Measurements from ENCODE around the gene TMEM158. TPM values are rescaled to one million over a fixed set of nuclear protein-coding genes. Genes with fewer than 3 reads are reported as not detected.

The TMEM158 gene
- polyA plus RNA-seq, 1 experiment = 1.6 TPM

DNA sequence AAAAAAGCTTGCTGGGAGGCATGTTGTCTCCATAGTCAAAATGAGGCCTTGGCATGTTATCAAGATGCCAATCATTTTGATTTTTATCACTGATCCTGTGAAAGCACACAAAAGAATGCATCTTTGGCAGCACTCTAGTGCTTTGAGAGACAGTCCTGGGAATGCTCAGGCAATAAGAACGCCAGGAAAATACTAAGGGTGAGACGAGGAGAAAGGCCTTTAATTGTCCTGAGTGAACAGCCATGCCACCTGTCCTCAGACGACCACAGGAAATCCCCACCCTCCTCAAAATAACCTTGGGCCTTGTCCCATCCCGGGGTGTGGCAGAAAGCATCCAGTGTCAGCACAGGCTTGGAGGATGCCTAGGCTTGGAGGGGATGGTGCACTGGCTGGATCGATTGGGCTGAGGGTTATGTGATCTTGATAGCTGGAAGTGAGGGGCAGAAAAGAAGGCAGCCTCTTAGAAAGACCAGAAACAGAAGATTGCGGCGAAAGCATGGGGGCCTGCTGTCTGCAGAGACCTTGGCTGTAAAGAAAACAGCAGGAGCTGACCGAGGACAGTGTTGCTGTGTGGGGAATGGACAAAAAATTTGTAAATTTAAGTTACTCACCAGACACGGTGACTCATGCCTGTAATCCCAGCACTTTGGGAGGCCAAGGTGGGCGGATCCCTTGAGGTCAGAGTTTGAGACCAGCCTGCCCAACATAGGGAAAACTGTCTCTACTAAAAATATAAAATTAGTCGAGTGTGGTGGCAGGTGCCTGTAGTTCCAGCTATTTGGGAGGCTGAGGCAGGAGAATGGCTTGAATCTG is 7.3 kb downstream of the TMEM158 start:
- Histone ChIP-seq H3K27me3 (ENCODE audit: control insufficient read depth, insufficient read depth, low read length) (no peaks in the 10 kb centered on the region), H3K36me3 (ENCODE audit: control insufficient read depth, insufficient read depth, low read length) (no peaks in the 10 kb centered on the region), H3K4me3 (ENCODE audit: low read depth, low read length) (no peak overlapping the region)
- CTCF ChIA-PET = interaction anchor here (0.6 to 17.4 kb wide), 6 partner anchors 8 to 753 kb away, joined by 3 to 289 read pairs (median 5); no protein-coding TSS in a partner anchor
- TF ChIP-seq, protein P1, sequence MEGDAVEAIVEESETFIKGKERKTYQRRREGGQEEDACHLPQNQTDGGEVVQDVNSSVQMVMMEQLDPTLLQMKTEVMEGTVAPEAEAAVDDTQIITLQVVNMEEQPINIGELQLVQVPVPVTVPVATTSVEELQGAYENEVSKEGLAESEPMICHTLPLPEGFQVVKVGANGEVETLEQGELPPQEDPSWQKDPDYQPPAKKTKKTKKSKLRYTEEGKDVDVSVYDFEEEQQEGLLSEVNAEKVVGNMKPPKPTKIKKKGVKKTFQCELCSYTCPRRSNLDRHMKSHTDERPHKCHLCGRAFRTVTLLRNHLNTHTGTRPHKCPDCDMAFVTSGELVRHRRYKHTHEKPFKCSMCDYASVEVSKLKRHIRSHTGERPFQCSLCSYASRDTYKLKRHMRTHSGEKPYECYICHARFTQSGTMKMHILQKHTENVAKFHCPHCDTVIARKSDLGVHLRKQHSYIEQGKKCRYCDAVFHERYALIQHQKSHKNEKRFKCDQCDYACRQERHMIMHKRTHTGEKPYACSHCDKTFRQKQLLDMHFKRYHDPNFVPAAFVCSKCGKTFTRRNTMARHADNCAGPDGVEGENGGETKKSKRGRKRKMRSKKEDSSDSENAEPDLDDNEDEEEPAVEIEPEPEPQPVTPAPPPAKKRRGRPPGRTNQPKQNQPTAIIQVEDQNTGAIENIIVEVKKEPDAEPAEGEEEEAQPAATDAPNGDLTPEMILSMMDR (IDR thresholded peaks at IDR 0.05; ENCODE audit: insufficient read depth, low read depth, low read length) = no peak
- POLR2A ChIA-PET = interaction anchor here (0.5 kb wide), 1 partner anchor 242 kb away, joined by 3 read pairs; no protein-coding TSS in a partner anchor
- no peak for DNase-seq (ENCODE audit: low read depth)

DNA sequence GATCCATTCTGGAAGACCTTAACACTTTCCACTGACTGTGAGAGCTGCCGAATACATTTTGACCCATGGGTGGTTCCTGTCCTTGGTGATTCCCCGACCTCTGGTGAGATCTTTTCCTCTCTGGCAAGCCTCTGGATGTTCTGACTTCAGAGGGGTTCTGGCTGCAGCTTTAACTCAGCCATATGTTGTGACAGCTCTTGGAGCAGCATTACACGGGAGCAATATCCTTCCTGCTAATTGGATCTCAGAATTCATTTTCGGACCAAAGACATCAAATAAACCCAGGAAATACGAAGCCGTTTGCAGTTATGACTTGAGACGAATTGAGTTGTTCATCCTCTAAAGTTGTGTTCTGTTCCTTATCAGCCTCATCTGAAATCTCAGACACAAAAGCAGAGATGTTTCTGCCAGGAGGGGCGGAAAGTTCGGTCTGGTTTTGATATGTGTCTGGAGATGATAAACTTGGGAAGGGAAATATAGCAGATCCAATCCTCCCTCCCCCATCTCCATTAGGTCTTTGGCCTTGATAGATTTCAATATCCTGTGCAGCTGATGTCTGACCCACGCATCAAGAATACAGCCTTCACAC is 10.0 kb downstream of the TMEM158 start:
- no peak for DNase-seq (ENCODE audit: low read depth)
- CTCF ChIA-PET = interaction anchor here (0.7 to 17.4 kb wide), 6 partner anchors 8 to 238 kb away, joined by 3 to 289 read pairs (median 4); partner anchors contain the start of gene TMEM158
- no peak overlapping the region for H3K4me3 ChIP-seq (ENCODE audit: low read depth, low read length)
- POLR2A ChIA-PET = no interaction called here
- no peaks in the 10 kb centered on the region for H3K36me3 ChIP-seq (ENCODE audit: control insufficient read depth, insufficient read depth, low read length)
- TF ChIP-seq, protein P1 (IDR thresholded peaks at IDR 0.05; ENCODE audit: insufficient read depth, low read depth, low read length) = no peak
- no peaks in the 10 kb centered on the region for H3K27me3 ChIP-seq (ENCODE audit: control insufficient read depth, insufficient read depth, low read length)

DNA sequence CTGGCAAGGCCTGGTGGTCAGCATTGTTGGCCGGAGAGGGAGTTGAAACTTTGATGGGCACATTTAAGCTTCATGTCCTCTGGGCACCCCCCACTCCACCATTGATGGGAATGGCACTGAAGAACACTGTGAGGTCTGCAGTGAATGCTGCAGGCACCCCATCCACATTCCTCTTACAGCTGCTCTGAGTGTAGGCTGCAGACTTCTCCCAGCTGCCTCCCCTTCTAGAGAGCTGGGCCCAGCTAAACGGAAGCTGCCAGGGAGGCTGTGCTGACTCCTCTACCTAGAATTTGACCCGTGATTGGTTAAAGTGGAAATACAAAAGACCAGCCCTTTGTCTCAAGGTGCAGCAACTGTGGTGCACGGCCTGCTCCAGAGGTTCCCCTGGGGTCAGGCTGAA is 10.6 kb downstream of the TMEM158 start:
- ChIA-PET CTCF (interaction anchor here (1.3 to 17.4 kb wide), 4 partner anchors 8 to 177 kb away, joined by 4 to 289 read pairs (median 6); partner anchors contain the start of gene TMEM158), POLR2A (no interaction called here)
- Histone ChIP-seq H3K27me3 (ENCODE audit: control insufficient read depth, insufficient read depth, low read length) (no peaks in the 10 kb centered on the region), H3K4me3 (ENCODE audit: low read depth, low read length) (no peak overlapping the region), H3K36me3 (ENCODE audit: control insufficient read depth, insufficient read depth, low read length) (no peaks in the 10 kb centered on the region)
- DNase-seq (ENCODE audit: low read depth) = no peak
- TF ChIP-seq, protein P1 (IDR thresholded peaks at IDR 0.05; ENCODE audit: insufficient read depth, low read depth, low read length) = no peak

DNA sequence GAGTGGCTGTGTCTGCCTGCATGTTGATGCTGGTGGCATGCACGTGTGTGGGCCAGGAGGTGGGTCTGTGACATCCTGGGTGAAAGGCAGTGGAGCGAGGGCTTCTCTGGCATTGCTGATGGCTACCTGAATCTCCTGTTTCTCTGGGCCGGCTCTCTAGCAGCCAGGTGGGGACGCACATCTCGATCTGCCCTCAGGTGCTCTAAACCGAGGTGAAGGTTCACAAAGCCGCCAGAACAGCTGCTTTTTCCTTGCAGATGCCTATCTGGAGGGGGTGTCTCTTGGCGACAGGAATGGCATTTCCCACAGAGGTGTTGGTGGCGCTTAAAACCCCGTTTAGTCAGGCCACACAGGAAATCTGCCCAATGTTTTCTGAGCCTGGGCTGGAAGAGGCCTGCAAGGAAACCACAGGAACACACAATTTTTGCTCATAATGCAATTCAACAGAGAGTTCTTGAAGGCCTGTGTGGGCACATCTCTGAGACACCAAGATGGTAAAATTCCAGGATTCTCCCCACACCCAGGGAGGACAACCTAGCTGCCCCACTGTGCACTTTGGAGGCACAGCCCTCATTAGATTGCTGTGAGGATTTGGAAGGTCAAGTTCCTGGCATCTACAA is 11.9 kb downstream of the TMEM158 start:
- TF ChIP-seq, protein P1 (IDR thresholded peaks at IDR 0.05; ENCODE audit: insufficient read depth, low read depth, low read length) = no peak
- ChIA-PET POLR2A (no interaction called here), CTCF (interaction anchor here (0.6 to 17.4 kb wide), 2 partner anchors 168 to 297 kb away, joined by 4 to 289 read pairs; no protein-coding TSS in a partner anchor)
- H3K36me3 ChIP-seq (ENCODE audit: control insufficient read depth, insufficient read depth, low read length) = no peaks in the 10 kb centered on the region
- H3K27me3 ChIP-seq (ENCODE audit: control insufficient read depth, insufficient read depth, low read length) = no peaks in the 10 kb centered on the region
- H3K4me3 ChIP-seq (ENCODE audit: low read depth, low read length) = no peak overlapping the region
- DNase-seq (ENCODE audit: low read depth) = no peak

DNA sequence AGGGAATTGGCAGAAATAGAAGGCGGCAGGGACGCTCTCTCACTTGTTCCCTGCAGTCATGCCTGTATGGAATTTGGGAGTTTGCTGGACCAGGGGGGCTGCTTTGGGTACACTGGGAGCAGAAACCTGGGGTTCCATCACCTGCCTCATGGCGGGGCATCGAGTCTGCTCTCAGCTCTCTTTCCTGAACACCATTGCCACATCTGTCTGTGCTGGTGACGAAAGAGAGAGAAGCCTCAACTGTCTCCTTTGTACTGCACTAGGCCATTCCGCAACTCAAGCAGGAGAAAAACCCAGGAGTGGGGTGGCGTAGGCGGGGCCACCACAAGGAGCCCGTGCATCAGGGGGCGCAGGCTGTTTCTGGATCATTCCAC is 14.0 kb downstream of the TMEM158 start:
- ChIA-PET POLR2A (no interaction called here), CTCF (interaction anchor here (2.1 to 17.4 kb wide), 6 partner anchors 7 to 175 kb away, joined by 12 to 289 read pairs (median 25); no protein-coding TSS in a partner anchor)
- H3K4me3 ChIP-seq (ENCODE audit: low read depth, low read length) = no peak overlapping the region
- no peaks in the 10 kb centered on the region for H3K27me3 ChIP-seq (ENCODE audit: control insufficient read depth, insufficient read depth, low read length)
- TF ChIP-seq, protein P1 (IDR thresholded peaks at IDR 0.05; ENCODE audit: insufficient read depth, low read depth, low read length) = no peak
- no peaks in the 10 kb centered on the region for H3K36me3 ChIP-seq (ENCODE audit: control insufficient read depth, insufficient read depth, low read length)
- DNase-seq (ENCODE audit: low read depth) = no peak
